ENCODE results near the gene SLC2A6. TPM values are rescaled to one million over a fixed set of nuclear protein-coding genes. Genes with fewer than 3 reads are reported as not detected.

Gene SLC2A6
- total RNA-seq, 5 donors from 2014 or later (not counting 1 experiment from before 2014, with no cell fraction given), result 3.6 to 6.1 (median 4.9) TPM

- peaks cover 0 to 5% of the 10 kb centered on the region in 2 experiments for H3K4me1 ChIP-seq (ENCODE audit: control insufficient read depth in 1 of 2, extremely low read depth in 1 of 2, insufficient read depth in 2 of 2, low read length in 2 of 2)
- H3K36me3 Mint-ChIP-seq, result no peaks in the 10 kb centered on the region
- H3K9me3 Mint-ChIP-seq, result no peaks in the 10 kb centered on the region
- no peaks in the 10 kb centered on the region for H3K9me3 ChIP-seq
- no peaks in the 10 kb centered on the region for H3K4me1 Mint-ChIP-seq
- H3K27me3 ChIP-seq (replicated peaks in 1 of 2; ENCODE audit: control insufficient read depth in 2 of 2, extremely low read depth in 1 of 2, insufficient read depth in 2 of 2, low read length in 1 of 2), result peaks cover 0 to 37% of the 10 kb centered on the region in 2 experiments
- peaks cover 0 to 4% of the 10 kb centered on the region in 2 donors for H3K27me3 Mint-ChIP-seq
- H3K36me3 ChIP-seq (ENCODE audit: control insufficient read depth in 2 of 2, extremely low read depth in 1 of 2, insufficient read depth in 1 of 2, low read length in 1 of 2), result no peaks in the 10 kb centered on the region
- DNase-seq (no peak), ATAC-seq (replicated peaks in 1 of 4) (no peak)
- POLR2A ChIA-PET, result no interaction called here
- H3K4me3 Mint-ChIP-seq, result no peak overlapping the region
- H3K27ac Mint-ChIP-seq, result no peak overlapping the region
- no peak overlapping the region for H3K27ac ChIP-seq (ENCODE audit: low read length)
- no peak overlapping the region for H3K4me3 ChIP-seq (ENCODE audit: control insufficient read depth in 1 of 2, extremely low read depth in 1 of 2, low read length in 1 of 2)
- CTCF ChIA-PET, result no interaction called here
- WGBS (ENCODE audit: insufficient coverage), result 80% methylated on average over 24 of the region's 24 CpGs
Measured at GRCh38 chr9:133520121-133520835, 41.4 kb upstream of the SLC2A6 start.

- CTCF ChIA-PET, result no interaction called here
- H3K4me1 Mint-ChIP-seq, result no peaks in the 10 kb centered on the region
- POLR2A ChIA-PET, result no interaction called here
- Histone ChIP-seq H3K4me1 (ENCODE audit: control insufficient read depth in 1 of 2, extremely low read depth in 1 of 2, insufficient read depth in 2 of 2, low read length in 2 of 2) (peaks cover 0 to 5% of the 10 kb centered on the region in 2 experiments), H3K9me3 (no peaks in the 10 kb centered on the region), H3K36me3 (ENCODE audit: control insufficient read depth in 2 of 2, extremely low read depth in 1 of 2, insufficient read depth in 1 of 2, low read length in 1 of 2) (no peaks in the 10 kb centered on the region), H3K27ac (ENCODE audit: low read length) (no peak overlapping the region), H3K27me3 (replicated peaks in 1 of 2; ENCODE audit: control insufficient read depth in 2 of 2, extremely low read depth in 1 of 2, insufficient read depth in 2 of 2, low read length in 1 of 2) (peaks cover 0 to 40% of the 10 kb centered on the region in 2 experiments), H3K4me3 (ENCODE audit: control insufficient read depth in 1 of 2, extremely low read depth in 1 of 2, low read length in 1 of 2) (no peak overlapping the region)
- WGBS (ENCODE audit: insufficient coverage), result 75% methylated on average over 5 of the region's 7 CpGs
- no peak for DNase-seq
- no peaks in the 10 kb centered on the region for H3K9me3 Mint-ChIP-seq
- H3K27me3 Mint-ChIP-seq, result peaks cover 0 to 4% of the 10 kb centered on the region in 2 donors
- H3K4me3 Mint-ChIP-seq, result no peak overlapping the region
- H3K27ac Mint-ChIP-seq, result no peak overlapping the region
- no peak for ATAC-seq (replicated peaks in 1 of 4)
- no peaks in the 10 kb centered on the region for H3K36me3 Mint-ChIP-seq
Measured at GRCh38 chr9:133519693-133520092, 40.8 kb upstream of the SLC2A6 start.

GRCh38 chr9:133518706-133519449 lies 40.0 kb upstream of the SLC2A6 start:
- Mint-ChIP-seq H3K27me3 (peaks cover 0 to 4% of the 10 kb centered on the region in 2 donors), H3K27ac (no peak overlapping the region), H3K9me3 (no peaks in the 10 kb centered on the region), H3K36me3 (no peaks in the 10 kb centered on the region), H3K4me3 (no peak overlapping the region), H3K4me1 (no peaks in the 10 kb centered on the region)
- H3K4me1 ChIP-seq (ENCODE audit: control insufficient read depth in 1 of 2, extremely low read depth in 1 of 2, insufficient read depth in 2 of 2, low read length in 2 of 2), result peaks cover 0 to 5% of the 10 kb centered on the region in 2 experiments
- H3K4me3 ChIP-seq (ENCODE audit: control insufficient read depth in 1 of 2, extremely low read depth in 1 of 2, low read length in 1 of 2), result no peak overlapping the region
- peaks cover 0 to 44% of the 10 kb centered on the region in 2 experiments for H3K27me3 ChIP-seq (replicated peaks in 1 of 2; ENCODE audit: control insufficient read depth in 2 of 2, extremely low read depth in 1 of 2, insufficient read depth in 2 of 2, low read length in 1 of 2)
- WGBS (ENCODE audit: insufficient coverage), result 94% methylated on average over 15 of the region's 27 CpGs
- H3K27ac ChIP-seq (ENCODE audit: low read length), result no peak overlapping the region
- POLR2A ChIA-PET, result no interaction called here
- no peaks in the 10 kb centered on the region for H3K9me3 ChIP-seq
- H3K36me3 ChIP-seq (ENCODE audit: control insufficient read depth in 2 of 2, extremely low read depth in 1 of 2, insufficient read depth in 1 of 2, low read length in 1 of 2), result no peaks in the 10 kb centered on the region
- DNase-seq (no peak), ATAC-seq (replicated peaks in 1 of 4) (no peak)
- CTCF ChIA-PET, result interaction anchor here in 1 of 2 donors (0.6 kb wide), 1 partner anchor 494 kb away, joined by 3 read pairs; no protein-coding TSS in a partner anchor

- Mint-ChIP-seq H3K4me1 (no peaks in the 10 kb centered on the region), H3K27ac (no peak overlapping the region), H3K36me3 (no peaks in the 10 kb centered on the region), H3K27me3 (peaks cover 0 to 4% of the 10 kb centered on the region in 2 donors), H3K4me3 (no peak overlapping the region), H3K9me3 (no peaks in the 10 kb centered on the region)
- no peak overlapping the region for H3K4me3 ChIP-seq (ENCODE audit: control insufficient read depth in 1 of 2, extremely low read depth in 1 of 2, low read length in 1 of 2)
- peaks cover 0 to 44% of the 10 kb centered on the region in 2 experiments for H3K27me3 ChIP-seq (replicated peaks in 1 of 2; ENCODE audit: control insufficient read depth in 2 of 2, extremely low read depth in 1 of 2, insufficient read depth in 2 of 2, low read length in 1 of 2)
- ATAC-seq (replicated peaks in 1 of 4) (no peak), DNase-seq (no peak)
- H3K9me3 ChIP-seq, result no peaks in the 10 kb centered on the region
- peaks cover 0 to 5% of the 10 kb centered on the region in 2 experiments for H3K4me1 ChIP-seq (ENCODE audit: control insufficient read depth in 1 of 2, extremely low read depth in 1 of 2, insufficient read depth in 2 of 2, low read length in 2 of 2)
- ChIA-PET POLR2A (interaction anchor here in 1 of 2 donors (0.7 kb wide), 1 partner anchor 38 kb away, joined by 4 read pairs; no protein-coding TSS in a partner anchor), CTCF (no interaction called here)
- H3K27ac ChIP-seq (ENCODE audit: low read length), result no peak overlapping the region
- WGBS (ENCODE audit: insufficient coverage), result 91% methylated on average over 4 of the region's 5 CpGs
- no peaks in the 10 kb centered on the region for H3K36me3 ChIP-seq (ENCODE audit: control insufficient read depth in 2 of 2, extremely low read depth in 1 of 2, insufficient read depth in 1 of 2, low read length in 1 of 2)
Measured at GRCh38 chr9:133518200-133518599, 39.3 kb upstream of the SLC2A6 start.

GRCh38 chr9:133517711-133518110 lies 38.8 kb upstream of the SLC2A6 start:
- H3K9me3 Mint-ChIP-seq, result no peaks in the 10 kb centered on the region

GRCh38 chr9:133516961-133517350 lies 38.1 kb upstream of the SLC2A6 start:
- CTCF ChIA-PET, result no interaction called here

More at GRCh38 chr9:133517711-133518110, 38.8 kb upstream of the SLC2A6 start:
- ChIA-PET CTCF (no interaction called here), POLR2A (interaction anchor here in 1 of 2 donors (0.7 kb wide), 1 partner anchor 38 kb away, joined by 4 read pairs; no protein-coding TSS in a partner anchor)
- Histone ChIP-seq H3K9me3 (no peaks in the 10 kb centered on the region), H3K27me3 (replicated peaks in 1 of 2; ENCODE audit: control insufficient read depth in 2 of 2, extremely low read depth in 1 of 2, insufficient read depth in 2 of 2, low read length in 1 of 2) (peaks cover 0 to 44% of the 10 kb centered on the region in 2 experiments), H3K27ac (ENCODE audit: low read length) (no peak overlapping the region), H3K4me3 (ENCODE audit: control insufficient read depth in 1 of 2, extremely low read depth in 1 of 2, low read length in 1 of 2) (no peak overlapping the region), H3K36me3 (ENCODE audit: control insufficient read depth in 2 of 2, extremely low read depth in 1 of 2, insufficient read depth in 1 of 2, low read length in 1 of 2) (no peaks in the 10 kb centered on the region), H3K4me1 (ENCODE audit: control insufficient read depth in 1 of 2, extremely low read depth in 1 of 2, insufficient read depth in 2 of 2, low read length in 2 of 2) (peaks cover 0 to 5% of the 10 kb centered on the region in 2 experiments)
- Mint-ChIP-seq H3K27ac (no peak overlapping the region), H3K27me3 (peaks cover 0 to 4% of the 10 kb centered on the region in 2 donors), H3K4me3 (no peak overlapping the region), H3K36me3 (no peaks in the 10 kb centered on the region), H3K4me1 (no peaks in the 10 kb centered on the region)
- DNase-seq, result no peak
- ATAC-seq (replicated peaks in 1 of 4), result no peak
- WGBS (ENCODE audit: insufficient coverage), result 70% methylated on average over 8 of the region's 8 CpGs

More at GRCh38 chr9:133516961-133517350, 38.1 kb upstream of the SLC2A6 start:
- ATAC-seq (replicated peaks in 1 of 4) (no peak), DNase-seq (no peak)
- H3K27me3 ChIP-seq (replicated peaks in 1 of 2; ENCODE audit: control insufficient read depth in 2 of 2, extremely low read depth in 1 of 2, insufficient read depth in 2 of 2, low read length in 1 of 2), result peaks cover 0 to 44% of the 10 kb centered on the region in 2 experiments
- peaks cover 0 to 1% of the 10 kb centered on the region in 2 experiments for H3K4me1 ChIP-seq (ENCODE audit: control insufficient read depth in 1 of 2, extremely low read depth in 1 of 2, insufficient read depth in 2 of 2, low read length in 2 of 2)
- H3K4me1 Mint-ChIP-seq, result no peaks in the 10 kb centered on the region
- H3K36me3 Mint-ChIP-seq, result no peaks in the 10 kb centered on the region
- H3K36me3 ChIP-seq (ENCODE audit: control insufficient read depth in 2 of 2, extremely low read depth in 1 of 2, insufficient read depth in 1 of 2, low read length in 1 of 2), result no peaks in the 10 kb centered on the region
- H3K27me3 Mint-ChIP-seq, result peaks cover 0 to 4% of the 10 kb centered on the region in 2 donors
- no peaks in the 10 kb centered on the region for H3K9me3 Mint-ChIP-seq
- POLR2A ChIA-PET, result no interaction called here
- H3K4me3 Mint-ChIP-seq, result no peak overlapping the region
- no peaks in the 10 kb centered on the region for H3K9me3 ChIP-seq
- H3K27ac ChIP-seq (ENCODE audit: low read length), result no peak overlapping the region
- 87% methylated on average over 6 of the region's 9 CpGs for WGBS (ENCODE audit: insufficient coverage)
- H3K4me3 ChIP-seq (ENCODE audit: control insufficient read depth in 1 of 2, extremely low read depth in 1 of 2, low read length in 1 of 2), result no peak overlapping the region
- no peak overlapping the region for H3K27ac Mint-ChIP-seq
